Mesodermal cell (in vitro differentiated cells): ENCODE measurements around the gene HSD17B14.

Experiments
- H3K27ac ChIP-seq: 2 replicates; pipeline ENCODE4 v1.7.0; 2013; ENCODE audit warnings: mild to moderate bottlenecking, low read depth, low read length, moderate library complexity; ENCODE audit not compliant: severe bottlenecking
- H3K36me3 ChIP-seq: 2 replicates; pipeline ENCODE4 v1.7.1; 2013; ENCODE audit warnings: mild to moderate bottlenecking, low read length, moderate library complexity; ENCODE audit not compliant: control insufficient read depth, insufficient read depth
- H3K4me1 ChIP-seq: one replicate; pipeline ENCODE4 v1.7.1; 2013; ENCODE audit warnings: mild to moderate bottlenecking, low read length; ENCODE audit not compliant: insufficient read depth, control insufficient read depth, poor library complexity, severe bottlenecking
- H3K4me3 ChIP-seq: 2 replicates; pipeline ENCODE4 v1.7.0; 2013; ENCODE audit warnings: low read length, control low read depth, mild to moderate bottlenecking; ENCODE audit not compliant: insufficient read depth, poor library complexity, severe bottlenecking; ENCODE audit errors: extremely low read depth
- H3K9me3 ChIP-seq: 2 replicates; pipeline ENCODE4 v1.7.1; 2013; ENCODE audit warnings: mild to moderate bottlenecking, low read length, moderate library complexity; ENCODE audit not compliant: control insufficient read depth
- WGBS, 2 experiments: methylation state at CpG; one replicate each; pipeline ENCODE4 v1.1.5; 2013; ENCODE audit warnings: missing lambda C conversion rate in 2 of 2; ENCODE audit not compliant: insufficient coverage in 2 of 2; 5-methylcytosine and 5-hydroxymethylcytosine counted together

HSD17B14 gene

DNA sequence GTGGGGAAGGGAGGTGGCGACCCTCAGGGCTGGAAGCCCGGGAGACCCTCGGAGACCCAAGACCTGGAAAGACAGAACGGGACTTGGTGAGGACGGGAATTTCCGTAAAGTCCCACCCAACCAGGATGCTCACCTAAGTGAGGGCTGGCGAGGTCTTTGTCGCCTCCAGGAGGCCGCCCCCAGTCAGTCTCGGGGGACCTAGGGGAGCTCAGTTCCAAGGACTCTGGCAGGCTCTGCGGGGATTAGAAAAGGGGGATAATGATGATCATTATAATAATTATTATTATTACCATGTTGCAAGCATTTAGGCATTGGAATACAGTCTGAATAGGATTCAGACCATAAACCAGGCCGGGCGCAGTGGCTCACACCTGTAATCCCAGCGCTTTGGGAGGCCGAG lies 9.1 kb upstream of the HSD17B14 start:
- WGBS, 2 experiments: 93 to 95% methylated on average over 11 of the region's 15 CpGs
- H3K4me3 ChIP-seq: no peak overlapping the region
- H3K9me3 ChIP-seq: no peaks in the 10 kb centered on the region
- H3K36me3 ChIP-seq: peaks cover 10% of the 10 kb centered on the region
- no peak overlapping the region for H3K27ac ChIP-seq
- no peaks in the 10 kb centered on the region for H3K4me1 ChIP-seq

DNA sequence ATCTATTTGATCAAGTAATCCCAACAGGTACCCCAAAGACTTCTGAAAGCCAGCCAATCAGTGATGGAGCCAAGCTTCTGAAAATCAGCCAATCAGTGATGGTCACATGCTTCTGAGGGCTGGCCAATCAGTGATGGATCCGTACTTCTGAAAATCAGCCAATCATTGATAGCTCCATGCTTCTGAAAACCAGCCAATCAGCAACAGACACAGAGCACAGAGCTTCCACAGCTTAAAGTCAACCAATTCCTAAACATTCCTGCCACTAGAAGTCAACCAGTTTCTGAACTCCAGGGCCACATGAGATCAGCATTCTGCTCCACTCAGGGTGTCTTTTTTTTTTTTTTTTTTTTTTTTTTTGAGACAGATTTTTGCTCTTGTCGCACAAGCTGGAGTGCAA lies 8.2 kb upstream of the HSD17B14 start:
- 92 to 93% methylated on average over 1 to 2 of the region's 2 CpGs for WGBS, 2 experiments
- Histone ChIP-seq H3K27ac (no peak overlapping the region), H3K9me3 (no peaks in the 10 kb centered on the region), H3K4me1 (no peaks in the 10 kb centered on the region), H3K36me3 (peaks cover 10% of the 10 kb centered on the region), H3K4me3 (no peak overlapping the region)

DNA sequence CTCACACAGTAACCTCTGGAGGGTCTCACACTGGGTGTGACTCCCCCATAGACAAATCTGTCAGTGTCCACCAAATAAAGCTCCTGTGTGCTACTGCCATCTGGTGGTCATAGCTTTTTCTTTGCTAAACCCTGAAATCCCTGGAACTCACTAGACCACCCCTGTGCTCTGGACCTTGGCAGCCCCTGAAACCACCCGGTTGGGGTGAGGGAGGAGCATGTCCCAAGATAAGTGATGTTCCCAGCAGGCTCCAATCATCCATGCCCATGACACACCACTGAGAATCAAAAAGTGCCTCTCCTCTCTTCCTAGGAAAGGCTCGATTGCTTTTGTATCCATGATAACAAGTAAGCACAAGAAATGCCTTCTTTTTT lies 6.5 kb upstream of the HSD17B14 start:
- peaks cover 9% of the 10 kb centered on the region for H3K36me3 ChIP-seq
- H3K4me1 ChIP-seq: peaks cover 1% of the 10 kb centered on the region
- no peaks in the 10 kb centered on the region for H3K9me3 ChIP-seq
- no peak overlapping the region for H3K4me3 ChIP-seq
- WGBS, 2 experiments: no CpG with 5 or more reads among the region's 2 CpGs
- H3K27ac ChIP-seq: no peak overlapping the region

GRCh38 chr19:48841571-48841970 lies 5.3 kb upstream of the HSD17B14 start:
- H3K36me3 ChIP-seq: peaks cover 5% of the 10 kb centered on the region
- peaks cover 5% of the 10 kb centered on the region for H3K4me1 ChIP-seq
- H3K4me3 ChIP-seq: no peak overlapping the region
- 100% methylated on average over 2 of the region's 6 CpGs for WGBS, 2 experiments
- no peaks in the 10 kb centered on the region for H3K9me3 ChIP-seq
- H3K27ac ChIP-seq: no peak overlapping the region

DNA sequence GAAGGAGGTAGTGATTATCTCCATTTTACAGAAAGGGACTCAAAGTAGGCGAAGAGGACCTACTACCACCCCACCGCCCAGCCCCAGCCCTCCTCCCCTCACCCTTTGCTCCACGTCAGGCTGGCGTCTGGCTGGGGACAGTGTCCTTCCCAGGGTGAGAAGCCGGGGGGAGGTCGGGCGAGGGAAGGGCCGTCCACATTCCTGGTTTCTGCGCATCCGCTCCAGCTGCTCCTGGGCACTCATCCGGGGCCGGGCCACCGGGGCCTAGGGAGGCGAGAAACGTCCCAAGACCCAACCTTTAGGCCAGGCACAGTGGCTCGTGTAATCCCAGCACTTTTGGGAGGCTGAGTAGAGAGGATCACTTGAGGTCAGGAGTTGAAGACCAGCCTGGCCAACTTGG lies 4.8 kb upstream of the HSD17B14 start:
- Histone ChIP-seq H3K4me1 (peaks cover 5% of the 10 kb centered on the region), H3K36me3 (peaks cover 5% of the 10 kb centered on the region), H3K27ac (no peak overlapping the region), H3K4me3 (no peak overlapping the region), H3K9me3 (no peaks in the 10 kb centered on the region)
- 95 to 97% methylated on average over 12 of the region's 16 CpGs for WGBS, 2 experiments

- peak overlapping the region; percentile 16 for H3K27ac ChIP-seq
- peak overlapping the region; percentile 55 for H3K4me3 ChIP-seq
- H3K4me1 ChIP-seq: peaks cover 10% of the 10 kb centered on the region
- WGBS, 2 experiments: 23 to 30% methylated on average over 2 to 7 of the region's 9 CpGs
- H3K9me3 ChIP-seq: no peaks in the 10 kb centered on the region
- H3K36me3 ChIP-seq: peaks cover 3% of the 10 kb centered on the region
Observed at GRCh38 chr19:48837687-48838086, 1.4 kb upstream of the HSD17B14 start.

DNA sequence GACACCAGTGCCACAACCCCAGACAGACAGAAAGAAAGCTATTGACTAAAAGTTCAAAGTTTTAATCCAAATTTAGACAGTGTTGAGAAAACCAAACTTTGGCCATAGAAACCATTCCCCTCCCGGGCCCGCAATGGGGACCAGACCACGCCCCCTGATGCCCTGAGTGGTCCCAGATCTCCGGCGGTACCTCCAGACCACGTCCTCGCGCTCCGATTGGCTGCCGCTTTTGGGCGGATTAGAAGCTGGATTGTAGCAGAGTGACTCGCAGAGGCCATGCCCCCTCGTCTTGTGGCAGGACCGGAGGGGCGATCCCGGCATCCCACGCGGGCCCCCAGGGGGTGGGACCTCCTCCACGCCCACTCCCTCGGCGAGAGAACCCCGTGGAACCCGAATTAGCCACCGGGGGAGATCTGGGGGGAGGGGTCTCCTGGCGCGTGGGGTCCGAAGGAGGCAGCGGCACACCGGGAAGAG lies 797 bp upstream of the HSD17B14 start:
- peak overlapping the region; percentile 93 for H3K27ac ChIP-seq
- peak overlapping the region; percentile 55 for H3K4me3 ChIP-seq
- peaks cover 10% of the 10 kb centered on the region for H3K4me1 ChIP-seq
- peaks cover 8% of the 10 kb centered on the region for H3K36me3 ChIP-seq
- H3K9me3 ChIP-seq: no peaks in the 10 kb centered on the region
- 0% methylated on average over 12 to 14 of the region's 29 CpGs for WGBS, 2 experiments

DNA sequence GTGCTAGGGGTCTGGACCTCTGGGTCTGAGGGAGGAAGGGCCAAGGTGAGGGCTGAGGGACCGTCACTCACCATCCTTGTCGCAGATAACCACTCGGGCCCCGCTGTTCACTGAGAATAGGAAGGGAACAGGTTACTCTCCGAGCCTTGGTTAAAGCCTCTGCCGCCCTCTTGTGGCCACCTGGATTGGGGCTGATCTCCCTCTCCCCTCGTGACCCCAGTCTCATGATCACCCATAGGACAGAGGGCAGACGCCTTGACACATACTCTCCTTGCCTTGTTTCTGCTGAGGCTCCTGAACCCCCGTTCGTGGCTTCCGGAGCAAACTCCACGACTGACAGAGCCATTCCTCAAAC lies 580 bp downstream of the HSD17B14 start:
- Histone ChIP-seq H3K27ac (peak overlapping the region; percentile 93), H3K36me3 (peaks cover 12% of the 10 kb centered on the region), H3K4me1 (peaks cover 10% of the 10 kb centered on the region), H3K9me3 (no peaks in the 10 kb centered on the region), H3K4me3 (peak overlapping the region; percentile 55)
- WGBS, 2 experiments: 2% methylated on average over 10 to 12 of the region's 12 CpGs

- peaks cover 10% of the 10 kb centered on the region for H3K4me1 ChIP-seq
- no peak overlapping the region for H3K4me3 ChIP-seq
- no peaks in the 10 kb centered on the region for H3K9me3 ChIP-seq
- H3K36me3 ChIP-seq: peaks cover 12% of the 10 kb centered on the region
- H3K27ac ChIP-seq: no peak overlapping the region
- 63 to 72% methylated on average over 2 to 4 of the region's 5 CpGs for WGBS, 2 experiments
Observed at GRCh38 chr19:48833977-48834376, 2.3 kb downstream of the HSD17B14 start.

DNA sequence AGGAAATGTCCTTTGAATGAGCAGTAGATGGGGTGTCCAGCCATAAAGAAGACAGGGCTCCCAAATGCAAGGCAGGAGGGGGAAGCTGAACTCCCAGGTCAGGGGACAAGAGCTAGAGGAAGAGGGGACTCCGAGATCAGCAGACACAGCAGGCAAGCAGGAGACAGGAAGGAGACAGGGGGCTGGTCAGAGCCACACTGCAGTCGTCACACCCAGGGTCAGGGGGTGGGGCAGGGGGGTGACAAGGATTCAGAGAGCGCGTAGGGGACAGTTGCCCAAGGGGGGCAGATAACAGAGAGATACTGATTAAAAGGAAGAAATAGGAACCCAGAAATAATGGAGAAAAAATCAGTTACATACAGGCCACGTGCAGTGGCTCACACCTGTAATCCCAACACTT lies 3.2 kb downstream of the HSD17B14 start:
- 70% methylated on average over 2 to 5 of the region's 5 CpGs for WGBS, 2 experiments
- Histone ChIP-seq H3K4me1 (peaks cover 10% of the 10 kb centered on the region), H3K4me3 (no peak overlapping the region), H3K36me3 (peaks cover 12% of the 10 kb centered on the region), H3K9me3 (no peaks in the 10 kb centered on the region), H3K27ac (no peak overlapping the region)

GRCh38 chr19:48830965-48831364 lies 5.3 kb downstream of the HSD17B14 start:
- Histone ChIP-seq H3K9me3 (no peaks in the 10 kb centered on the region), H3K27ac (no peak overlapping the region), H3K4me1 (peaks cover 4% of the 10 kb centered on the region), H3K36me3 (peaks cover 12% of the 10 kb centered on the region), H3K4me3 (no peak overlapping the region)
- 92 to 100% methylated on average over 1 to 3 of the region's 4 CpGs for WGBS, 2 experiments
